GM19240 (cell line): ENCODE measurements around the gene CFAP68.
A peak's percentile ranks its signal among the peaks of the same experiment; 100 is the strongest.

Experiments
- DNase-seq: peaks from one replicate; pipeline ENCODE4 v3.0.0; 2011; ENCODE audit warnings: low spot score; ENCODE audit not compliant: insufficient read length

Gene CFAP68, protein sequence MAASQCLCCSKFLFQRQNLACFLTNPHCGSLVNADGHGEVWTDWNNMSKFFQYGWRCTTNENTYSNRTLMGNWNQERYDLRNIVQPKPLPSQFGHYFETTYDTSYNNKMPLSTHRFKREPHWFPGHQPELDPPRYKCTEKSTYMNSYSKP

DNA sequence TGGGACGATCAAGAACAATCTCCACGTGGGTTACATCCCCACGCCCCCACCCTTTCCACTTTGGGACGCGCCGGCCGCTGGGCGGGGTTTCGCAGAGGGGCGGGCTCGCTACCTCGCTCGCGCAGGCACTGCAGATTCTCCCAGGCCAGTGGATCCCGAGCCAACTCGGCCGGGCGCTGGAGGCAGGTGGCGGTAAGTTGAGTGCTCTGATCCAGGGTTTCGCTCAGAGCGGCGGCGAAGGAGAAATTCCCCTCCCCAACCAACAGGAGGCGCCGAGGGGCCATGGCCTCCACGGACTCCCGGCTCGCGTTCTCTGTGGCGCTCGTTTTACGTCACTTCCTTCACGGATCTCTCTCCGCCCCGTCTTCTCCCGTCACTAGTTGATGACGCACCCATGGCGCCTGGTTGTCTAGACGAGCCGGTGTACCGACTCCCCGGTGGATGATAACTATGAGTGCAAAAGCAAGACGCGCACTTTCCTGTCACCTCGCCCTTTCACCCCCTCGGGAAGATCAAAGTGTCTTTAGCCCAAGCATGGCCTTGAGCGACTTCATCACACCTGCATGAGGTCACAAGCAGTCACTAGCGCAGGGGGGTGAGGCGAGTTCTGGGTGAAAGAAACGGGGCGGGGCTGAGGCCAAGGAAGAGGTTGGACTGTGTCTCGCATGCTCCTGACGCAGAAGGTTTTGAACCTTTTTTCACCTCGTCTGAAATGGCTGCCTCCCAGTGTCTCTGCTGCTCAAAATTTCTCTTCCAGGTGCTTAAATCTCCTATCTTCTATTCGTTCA, at the start of gene CFAP68, which contains the start of gene FDXACB1:
Gene CFAP68 (plus strand): TSS at position 693 of the 788 bp plus-strand sequence. CDS start 20 bp downstream, at position 713.
Gene FDXACB1 (minus strand): TSS at position 317 of the 788 bp plus-strand sequence. CDS start 33 bp downstream, at position 284.
- peak; percentile 80 for DNase-seq

GRCh38 chr11:111833524-111833923, 45.8 kb upstream of the CFAP68 start:
- DNase-seq, result no peak

GRCh38 chr11:111834432-111835163, 44.7 kb upstream of the CFAP68 start:
- DNase-seq, result no peak

- no peak for DNase-seq
Measured at GRCh38 chr11:111835665-111836064, 43.7 kb upstream of the CFAP68 start.

- DNase-seq, result no peak
Measured at GRCh38 chr11:111836162-111836561, 43.2 kb upstream of the CFAP68 start.

DNA sequence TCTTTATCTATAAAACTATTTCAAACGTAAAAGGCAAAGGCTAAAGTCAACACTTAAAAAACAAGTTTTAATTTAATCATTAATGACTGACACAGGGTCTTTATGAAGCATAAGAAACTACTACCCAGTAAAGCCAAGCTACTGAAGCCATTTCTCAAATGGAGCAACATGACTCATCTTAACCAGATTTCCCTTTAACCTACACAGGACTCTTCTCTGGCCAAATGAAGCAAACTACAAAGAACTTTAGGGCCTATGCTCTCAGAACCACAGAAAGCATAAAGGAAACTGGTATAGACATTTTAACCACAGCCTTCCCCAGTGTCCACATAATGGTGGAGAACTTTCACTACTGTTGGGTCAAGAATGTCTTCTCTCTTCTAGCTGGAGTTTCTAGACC, 42.6 kb upstream of the CFAP68 start:
- DNase-seq, result no peak

- no peak for DNase-seq
Measured at GRCh38 chr11:111837366-111837891, 41.9 kb upstream of the CFAP68 start.

GRCh38 chr11:111838054-111838453, 41.3 kb upstream of the CFAP68 start:
- DNase-seq, result no peak

DNA sequence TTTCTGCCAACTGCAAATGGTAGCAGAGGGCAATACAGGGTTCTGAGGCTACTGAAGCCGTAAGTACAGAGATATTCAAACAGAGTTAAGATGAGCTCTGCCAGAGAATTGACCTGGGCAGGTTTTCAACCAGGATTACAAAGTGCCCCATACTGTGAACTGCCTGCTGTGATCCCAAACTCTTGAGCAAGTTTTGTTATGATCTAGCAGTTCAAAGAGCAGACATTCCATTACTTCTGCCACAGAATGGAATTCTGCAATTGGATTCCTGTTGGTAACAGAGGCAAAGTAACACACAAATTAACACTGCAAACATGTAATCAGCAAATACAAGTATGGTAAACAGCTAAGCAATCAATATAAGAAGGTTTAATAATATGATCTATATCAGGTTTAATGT, 39.2 kb upstream of the CFAP68 start:
- no peak for DNase-seq

DNA sequence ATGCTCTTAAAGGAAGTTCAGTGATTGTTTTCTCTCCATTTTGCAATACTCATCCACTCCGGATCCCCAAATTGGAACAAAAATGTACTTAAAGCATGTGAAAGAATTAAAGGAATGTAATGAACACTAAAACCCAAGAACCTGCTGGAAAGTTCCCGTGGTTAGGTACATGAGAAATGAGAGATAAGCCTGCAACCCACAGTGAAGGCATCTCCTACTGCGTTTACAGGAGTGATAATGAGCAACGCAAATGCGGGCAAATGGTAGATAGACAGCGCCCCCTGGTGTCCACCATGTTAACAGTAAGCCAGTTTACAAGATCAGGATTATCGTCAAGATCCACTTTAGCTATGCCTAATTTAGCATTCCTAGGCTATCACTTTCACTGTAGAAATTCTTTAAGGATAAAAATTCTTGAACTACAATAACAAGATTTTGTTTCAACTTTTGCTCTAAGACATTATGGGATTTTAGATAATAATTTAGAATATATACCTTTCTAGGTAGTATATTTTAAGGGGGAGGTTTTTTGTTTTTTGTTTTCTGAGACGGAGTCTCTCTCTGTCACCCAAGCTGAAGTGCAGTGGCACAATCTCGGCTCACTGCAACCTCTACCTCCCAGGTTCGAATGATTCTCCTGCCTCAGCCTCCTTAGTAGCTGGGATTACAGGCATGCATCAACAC, 37.8 kb upstream of the CFAP68 start:
- DNase-seq, result peak; percentile 23

- DNase-seq, result no peak
Measured at GRCh38 chr11:111843661-111844060, 35.7 kb upstream of the CFAP68 start.

- no peak for DNase-seq
Measured at GRCh38 chr11:111845276-111846028, 33.9 kb upstream of the CFAP68 start.

DNA sequence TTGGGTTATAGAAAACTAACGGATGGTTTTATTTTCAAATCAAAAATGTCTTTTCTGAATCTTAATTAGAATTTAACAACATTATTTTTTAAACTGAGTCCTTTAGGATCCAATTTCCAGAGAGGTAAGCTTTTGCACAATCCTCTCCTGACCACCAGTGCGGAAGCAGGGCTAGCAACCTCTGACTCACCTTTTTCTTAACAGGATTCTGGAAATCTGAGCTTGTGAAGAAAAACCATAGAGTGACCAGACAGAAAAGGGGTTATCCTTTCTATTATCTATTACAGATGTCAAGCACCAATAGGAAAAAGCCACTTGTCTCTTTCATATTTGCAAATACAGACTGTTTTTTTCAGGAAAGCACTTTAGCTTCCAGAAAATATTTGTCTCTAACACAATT, 33.3 kb upstream of the CFAP68 start:
- DNase-seq, result no peak

- no peak for DNase-seq
Measured at GRCh38 chr11:111846636-111847035, 32.7 kb upstream of the CFAP68 start.

DNA sequence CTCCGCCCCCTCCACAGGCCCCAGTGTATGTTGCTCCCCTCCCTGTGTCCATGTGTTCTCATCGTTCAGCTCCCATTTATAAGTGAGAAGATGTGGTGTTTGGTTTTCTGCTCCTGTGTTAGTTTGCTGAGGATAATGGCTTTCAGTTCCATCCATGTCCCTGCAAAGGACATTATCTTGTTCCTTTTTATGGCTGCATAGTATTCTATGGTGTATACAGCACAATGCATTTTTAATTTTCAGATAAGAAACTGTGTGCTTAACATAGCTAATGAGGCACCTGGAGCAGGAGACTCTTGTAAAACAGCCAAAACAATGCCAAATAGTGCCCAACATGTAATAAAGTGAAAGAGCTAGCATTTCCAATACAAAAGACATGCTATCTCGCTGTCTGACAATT, 29.7 kb upstream of the CFAP68 start:
- DNase-seq, result no peak

GRCh38 chr11:111851067-111851466, 28.3 kb upstream of the CFAP68 start:
- DNase-seq, result no peak

DNA sequence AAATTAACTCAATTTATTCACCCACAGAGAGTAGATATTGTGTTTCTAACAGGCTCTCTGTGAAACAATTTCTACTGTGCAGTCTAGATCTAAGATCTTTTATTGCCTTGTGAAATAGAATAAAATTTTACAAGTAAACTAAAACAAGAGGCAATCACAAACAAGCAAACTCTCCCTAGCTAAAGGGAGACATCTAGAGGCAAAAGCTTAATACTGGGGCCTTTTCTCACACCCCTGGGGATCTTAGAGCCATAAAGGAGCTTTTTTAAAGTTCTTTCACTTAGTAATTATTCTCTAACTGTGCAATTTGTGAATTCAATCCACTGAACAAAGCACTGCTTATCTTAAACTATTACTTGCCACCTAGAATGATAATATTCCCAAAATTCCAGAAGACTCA, 27.7 kb upstream of the CFAP68 start:
- DNase-seq, result no peak

DNA sequence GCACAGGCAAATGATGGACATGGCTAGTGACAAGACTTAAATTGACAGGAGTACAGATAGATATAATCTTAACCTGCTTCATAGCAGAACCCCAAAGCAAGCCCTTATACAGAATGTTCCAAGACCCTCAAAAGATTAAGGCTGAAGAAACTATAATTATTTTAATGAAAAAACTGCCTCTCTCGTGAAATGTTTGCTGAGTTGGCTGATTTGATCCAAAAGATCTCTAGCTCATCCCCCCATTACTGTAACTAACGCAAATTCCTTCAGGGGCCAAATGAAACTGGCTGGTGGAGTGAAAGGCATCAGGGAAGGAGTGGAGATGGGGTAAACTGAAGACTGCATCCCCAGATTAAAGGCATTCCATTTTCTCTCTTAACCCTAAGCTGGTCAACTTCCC, 27.2 kb upstream of the CFAP68 start:
- DNase-seq, result no peak

- no peak for DNase-seq
Measured at GRCh38 chr11:111855506-111855905, 23.8 kb upstream of the CFAP68 start.

GRCh38 chr11:111860257-111860656, 19.1 kb upstream of the CFAP68 start:
- DNase-seq, result no peak

DNA sequence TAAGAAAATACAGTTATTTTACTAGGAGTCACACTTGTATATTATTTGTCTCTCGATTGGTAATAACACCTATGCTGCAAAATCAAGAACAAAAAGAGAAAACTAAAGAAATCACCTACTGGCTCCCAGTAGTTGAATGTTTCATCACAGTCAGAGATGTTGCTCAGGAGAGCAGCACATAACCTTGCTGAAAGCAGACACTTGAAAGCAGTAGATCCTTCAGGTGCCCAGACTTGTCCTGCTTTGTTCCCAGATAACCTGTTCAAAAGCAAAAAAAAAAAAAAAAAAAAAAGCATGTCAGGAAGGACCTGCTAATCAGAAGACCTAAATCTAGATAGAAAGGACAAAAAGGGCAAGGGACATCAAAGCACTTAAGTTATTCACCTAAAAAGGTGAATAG, 9.2 kb upstream of the CFAP68 start:
- no peak for DNase-seq
